GM10266 (cell line): Measurements from ENCODE around the gene AATK.

ENCODE experiments used
- DNase-seq: peaks from one replicate; pipeline ENCODE4 v3.0.0; 2012; ENCODE audit errors: extremely low spot score
- TF ChIP-seq, protein P1 (sequence below): IDR thresholded peaks from 2 replicates; pipeline ENCODE4 v1.5.1; 2012; ENCODE audit warnings: mild to moderate bottlenecking, low read depth; ENCODE audit not compliant: control insufficient read depth, insufficient read depth; ENCODE audit errors: missing control alignments

Gene AATK

DNA sequence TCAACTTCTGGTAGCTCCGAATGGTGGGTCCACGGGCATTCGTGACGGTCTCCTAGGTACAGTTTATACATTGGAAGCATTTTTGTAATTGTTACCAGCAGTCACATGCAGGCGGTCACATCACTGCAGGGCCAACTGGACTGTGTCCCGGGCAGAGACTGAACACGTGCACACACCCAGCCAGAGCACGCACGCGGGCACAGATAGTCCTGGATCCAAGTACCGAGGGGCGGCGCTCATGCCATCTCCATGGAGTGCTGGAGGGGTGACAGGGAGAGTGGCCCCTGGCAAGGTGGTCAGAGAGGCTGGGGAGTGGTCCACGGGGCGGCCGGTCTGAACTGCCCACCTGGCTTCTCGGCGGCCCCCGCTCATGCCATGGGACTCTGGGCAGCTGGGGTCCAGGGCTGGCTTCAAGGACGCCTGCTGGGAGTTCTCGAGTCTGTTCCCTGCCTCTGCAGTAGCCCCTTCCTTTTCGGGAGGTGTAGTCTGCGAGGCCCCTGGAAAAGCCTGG lies 96.8 kb downstream of the AATK start:
- TF ChIP-seq, protein P1, sequence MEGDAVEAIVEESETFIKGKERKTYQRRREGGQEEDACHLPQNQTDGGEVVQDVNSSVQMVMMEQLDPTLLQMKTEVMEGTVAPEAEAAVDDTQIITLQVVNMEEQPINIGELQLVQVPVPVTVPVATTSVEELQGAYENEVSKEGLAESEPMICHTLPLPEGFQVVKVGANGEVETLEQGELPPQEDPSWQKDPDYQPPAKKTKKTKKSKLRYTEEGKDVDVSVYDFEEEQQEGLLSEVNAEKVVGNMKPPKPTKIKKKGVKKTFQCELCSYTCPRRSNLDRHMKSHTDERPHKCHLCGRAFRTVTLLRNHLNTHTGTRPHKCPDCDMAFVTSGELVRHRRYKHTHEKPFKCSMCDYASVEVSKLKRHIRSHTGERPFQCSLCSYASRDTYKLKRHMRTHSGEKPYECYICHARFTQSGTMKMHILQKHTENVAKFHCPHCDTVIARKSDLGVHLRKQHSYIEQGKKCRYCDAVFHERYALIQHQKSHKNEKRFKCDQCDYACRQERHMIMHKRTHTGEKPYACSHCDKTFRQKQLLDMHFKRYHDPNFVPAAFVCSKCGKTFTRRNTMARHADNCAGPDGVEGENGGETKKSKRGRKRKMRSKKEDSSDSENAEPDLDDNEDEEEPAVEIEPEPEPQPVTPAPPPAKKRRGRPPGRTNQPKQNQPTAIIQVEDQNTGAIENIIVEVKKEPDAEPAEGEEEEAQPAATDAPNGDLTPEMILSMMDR = no peak
- no peak for DNase-seq

DNA sequence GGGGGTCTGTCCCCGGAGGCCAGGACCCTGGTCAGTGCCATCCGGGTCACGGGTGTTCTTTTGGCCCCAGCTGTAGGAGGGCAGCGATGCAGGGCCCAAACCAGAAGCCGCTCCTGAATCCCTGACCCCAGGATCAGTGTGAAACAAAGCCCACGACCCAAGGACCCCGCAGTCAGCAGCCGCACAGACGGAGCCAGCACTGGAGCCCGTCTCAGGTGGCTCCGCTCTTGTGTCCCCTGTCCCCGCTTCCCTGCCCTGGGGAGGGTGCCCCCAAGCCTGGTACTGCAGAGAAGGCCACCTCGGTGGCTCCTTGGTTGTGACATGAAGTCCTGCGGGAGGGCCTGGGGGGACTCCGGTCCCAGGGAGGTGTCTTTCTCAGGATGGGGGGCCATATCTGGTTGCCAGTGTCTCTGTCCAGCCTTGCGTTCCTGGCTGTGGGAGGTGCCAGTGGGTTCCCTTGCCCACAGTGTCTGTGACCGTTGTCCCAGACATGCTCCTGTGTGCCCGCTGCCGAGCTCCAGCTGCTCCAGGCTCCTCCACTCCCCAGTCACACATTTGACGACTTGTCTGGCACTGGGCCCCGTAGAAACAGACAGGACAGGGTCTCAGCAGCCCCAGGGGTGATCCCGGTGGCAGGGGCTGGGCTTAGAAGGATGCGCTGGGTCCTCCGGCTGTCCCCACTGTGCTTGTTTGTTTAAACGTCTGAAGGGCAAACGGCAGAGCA lies 97.4 kb downstream of the AATK start:
- TF ChIP-seq, protein P1 = no peak

DNA sequence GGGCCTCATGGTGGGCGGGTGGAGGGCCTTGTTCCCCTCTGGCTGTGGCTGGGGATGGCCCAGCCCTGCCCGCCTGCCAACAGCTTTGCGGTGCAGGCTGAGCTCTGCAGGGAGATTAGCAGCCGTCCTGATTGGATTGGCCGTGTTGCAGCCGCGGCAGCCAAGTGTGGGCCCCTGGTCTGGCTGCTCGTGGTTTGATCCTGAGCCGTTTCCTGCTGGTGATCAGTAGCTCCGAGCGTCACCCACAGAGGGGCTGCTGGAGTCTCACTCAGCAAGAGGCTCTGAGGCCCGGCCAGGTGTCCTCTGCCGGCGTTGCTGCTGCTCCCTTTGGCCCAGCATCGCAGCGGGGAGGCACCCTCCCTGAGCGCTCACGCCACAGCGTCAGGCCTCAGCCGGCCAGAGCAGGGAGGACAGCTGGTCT lies 98.6 kb downstream of the AATK start:
- TF ChIP-seq, protein P1 = no peak
- DNase-seq = no peak

More for the DNA sequence above, 97.4 kb downstream of the AATK start:
- DNase-seq = no peak
